HG03439 (cell line): ENCODE data around the gene SSBP2.
"Not testable (repeated sequence)": the region's sequence is repeated elsewhere in the genome, so short reads cannot be mapped to it uniquely, and the experiment has no call there.

ENCODE experiments used
- ATAC-seq: cut with Tn5 transposase; IDR thresholded peaks from one replicate; pipeline ENCODE4 v1.9.1; 2021; ENCODE audit warnings: mild to moderate bottlenecking, moderate library complexity; ENCODE audit not compliant: unreplicated experiment

SSBP2 gene

DNA sequence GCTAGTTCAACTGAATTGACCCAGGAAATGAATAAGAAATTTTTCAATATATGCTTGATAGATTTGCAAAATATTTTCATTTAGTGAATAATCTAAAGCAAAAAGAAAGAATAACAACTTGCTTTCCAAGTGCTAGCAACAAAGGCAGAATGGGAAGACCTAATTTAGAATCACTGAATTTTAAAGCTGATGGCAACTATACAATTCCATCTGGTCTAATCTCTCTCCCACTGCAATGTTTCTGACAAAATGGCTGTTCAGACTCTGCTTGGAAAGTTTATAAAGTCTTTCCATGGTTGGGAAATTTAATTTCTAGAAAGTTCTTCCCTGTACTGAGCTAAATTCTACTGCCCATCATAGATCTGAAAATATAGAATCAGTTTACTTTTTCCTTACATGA is 281.2 kb downstream of the SSBP2 start:
- no peak for ATAC-seq

DNA sequence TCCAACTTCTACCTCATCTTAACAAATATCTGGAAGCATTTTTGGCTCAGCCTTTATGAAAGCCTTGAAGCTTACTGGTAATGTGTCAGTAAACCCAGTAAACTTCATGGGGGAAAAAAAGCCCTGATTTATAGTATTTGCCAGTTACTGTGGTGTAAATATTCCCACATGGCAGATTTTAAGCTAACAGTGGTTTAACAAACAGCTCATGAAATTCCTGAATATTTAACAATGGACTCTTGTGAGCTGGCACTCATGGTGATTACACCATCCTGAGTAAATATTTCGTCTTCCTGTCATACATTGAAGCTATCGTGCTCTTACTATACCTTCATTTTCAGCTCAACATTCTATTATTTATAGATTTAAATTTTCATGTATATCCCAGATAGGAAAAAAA is 300.0 kb downstream of the SSBP2 start:
- ATAC-seq: no peak

DNA sequence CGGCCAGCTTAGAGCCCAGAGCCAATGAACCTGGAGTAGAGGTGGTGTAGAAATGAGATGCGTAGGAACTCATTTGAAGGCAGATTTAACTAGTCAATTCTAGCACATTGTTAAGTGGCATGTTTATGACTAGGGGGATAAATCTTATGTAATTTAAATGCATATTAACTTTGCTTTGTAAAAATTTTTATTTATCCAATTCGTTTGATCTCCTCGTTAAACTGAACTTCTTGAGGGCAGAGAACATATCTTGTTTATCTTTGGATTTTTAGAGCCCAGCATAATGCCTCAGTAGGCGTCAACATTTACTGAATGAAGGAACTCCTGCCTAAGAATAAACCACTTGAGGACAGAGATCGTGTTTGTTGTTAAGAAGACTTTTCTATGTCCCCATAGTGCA is 315.9 kb downstream of the SSBP2 start:
- ATAC-seq: no peak

DNA sequence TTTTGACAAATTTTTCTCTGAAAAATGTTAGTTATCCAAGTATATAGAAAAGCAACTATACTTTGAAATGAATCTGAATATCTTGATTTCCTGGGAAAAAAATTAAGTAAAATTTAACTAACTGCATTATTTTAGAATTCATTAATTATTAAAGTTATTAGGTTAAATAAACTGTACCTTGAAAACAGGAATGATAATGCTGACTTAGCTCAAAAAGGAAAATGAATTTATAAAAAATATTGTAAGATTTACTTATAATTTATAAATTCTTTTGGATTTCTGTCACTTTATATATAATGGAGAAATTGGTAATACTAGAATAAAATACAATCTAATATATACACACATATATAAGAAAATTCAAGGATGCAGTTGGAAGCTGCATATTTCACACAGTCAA is 320.9 kb downstream of the SSBP2 start:
- no peak for ATAC-seq

DNA sequence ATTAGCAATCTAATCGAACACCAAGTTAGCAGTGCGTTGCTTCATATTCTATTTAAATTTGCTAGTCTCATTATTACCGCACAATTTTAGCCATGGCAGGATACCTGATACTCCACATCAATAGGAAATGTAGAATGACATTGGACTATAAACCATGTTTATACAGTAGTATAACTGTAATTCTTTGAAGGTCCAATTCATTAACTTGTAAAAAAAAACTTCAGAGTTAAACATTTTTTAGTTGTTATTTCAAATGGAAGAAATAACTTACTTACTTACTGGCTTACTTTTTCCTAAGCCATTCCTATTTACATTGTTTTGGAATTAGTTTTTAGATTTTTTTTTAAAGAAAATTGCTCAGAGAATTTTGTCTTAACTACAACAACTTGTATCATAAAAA is 321.5 kb downstream of the SSBP2 start:
- ATAC-seq: no peak

DNA sequence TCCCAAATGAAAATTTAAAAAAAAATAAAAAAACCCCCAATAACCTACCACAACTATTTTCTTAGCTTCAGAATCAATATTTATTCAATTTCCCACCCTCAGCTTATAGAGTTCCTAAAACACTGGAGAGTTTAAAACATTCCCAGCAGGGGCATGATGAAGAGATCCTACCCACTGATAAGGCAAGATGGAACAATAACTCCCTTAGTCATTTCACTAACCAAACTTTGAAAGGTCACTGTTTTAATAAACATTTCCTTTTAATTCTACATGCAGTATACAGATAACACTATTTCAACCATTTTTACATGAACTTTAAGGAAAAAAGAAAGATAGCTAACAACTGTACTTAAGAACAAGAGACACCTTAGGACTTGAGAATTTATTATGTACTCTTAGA is 322.0 kb downstream of the SSBP2 start:
- ATAC-seq: no peak

DNA sequence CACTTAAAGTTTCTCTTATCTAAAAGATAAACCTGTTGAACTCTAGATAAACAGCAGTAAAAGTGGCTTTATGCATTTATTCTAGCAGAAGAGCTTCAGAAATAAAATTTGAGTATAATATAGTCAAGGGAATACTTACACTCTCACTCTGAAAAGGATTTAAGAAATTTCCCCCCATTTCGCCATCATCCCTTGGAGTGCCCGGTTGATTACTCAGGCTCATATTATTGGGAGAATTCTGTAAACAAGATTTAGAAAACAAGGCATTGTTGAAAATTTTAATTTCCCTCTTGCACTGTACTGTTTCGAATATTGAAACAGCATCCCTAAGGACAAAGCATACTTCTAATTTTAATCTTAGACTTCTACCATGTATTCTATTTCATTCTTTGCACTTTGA is 322.5 kb downstream of the SSBP2 start:
- no peak for ATAC-seq

DNA sequence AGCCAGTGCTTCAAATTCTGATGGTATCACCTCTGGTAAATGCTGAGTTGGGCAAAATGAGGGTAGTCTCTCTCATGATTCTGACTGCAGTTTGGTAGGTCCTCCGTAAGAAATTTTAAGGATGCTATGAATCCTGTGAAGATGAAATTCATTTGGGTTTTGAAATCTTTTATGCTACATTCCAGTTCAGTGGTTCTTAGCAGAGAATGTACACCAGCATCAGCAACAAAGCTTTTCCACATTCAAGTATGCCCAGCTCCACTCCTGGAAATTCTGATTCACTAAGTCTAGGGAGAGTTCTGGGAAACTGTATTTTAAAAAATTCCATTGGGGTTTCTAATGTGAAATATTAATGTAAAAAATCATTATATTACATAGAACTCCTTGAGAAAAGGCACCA is 323.3 kb downstream of the SSBP2 start:
- ATAC-seq: no peak

DNA sequence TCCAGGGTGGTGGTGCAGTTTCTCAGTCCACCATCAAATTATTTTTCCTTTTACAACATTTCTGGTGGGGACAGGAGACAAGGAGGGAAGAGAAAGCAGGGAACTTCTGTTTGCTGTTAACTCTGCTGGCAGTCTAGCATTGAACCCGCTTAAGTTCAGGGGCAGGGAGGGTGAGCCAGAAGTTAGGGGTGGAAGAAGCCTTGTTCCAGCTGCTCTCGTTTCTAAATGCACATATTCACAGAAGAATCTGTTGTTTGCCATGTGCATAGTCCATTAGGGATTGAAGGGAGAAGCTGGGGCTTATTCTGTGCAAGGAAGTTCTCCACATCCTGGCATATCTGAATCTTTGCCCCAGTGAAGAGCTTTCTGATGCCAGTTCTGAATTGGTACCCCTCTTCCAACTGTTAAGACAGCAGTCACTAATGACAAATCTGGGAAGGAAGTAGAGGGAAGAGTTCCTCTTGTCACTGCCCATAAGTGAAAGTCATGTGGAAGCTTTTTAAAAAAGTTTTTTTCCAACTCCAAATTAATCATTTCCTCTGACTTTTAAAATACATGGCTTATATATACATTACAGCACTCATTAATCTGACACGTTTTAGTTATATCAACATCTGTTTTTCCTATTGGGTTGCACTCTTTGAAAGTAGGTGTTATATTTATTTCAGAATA is 324.4 kb downstream of the SSBP2 start:
- ATAC-seq: no peak

DNA sequence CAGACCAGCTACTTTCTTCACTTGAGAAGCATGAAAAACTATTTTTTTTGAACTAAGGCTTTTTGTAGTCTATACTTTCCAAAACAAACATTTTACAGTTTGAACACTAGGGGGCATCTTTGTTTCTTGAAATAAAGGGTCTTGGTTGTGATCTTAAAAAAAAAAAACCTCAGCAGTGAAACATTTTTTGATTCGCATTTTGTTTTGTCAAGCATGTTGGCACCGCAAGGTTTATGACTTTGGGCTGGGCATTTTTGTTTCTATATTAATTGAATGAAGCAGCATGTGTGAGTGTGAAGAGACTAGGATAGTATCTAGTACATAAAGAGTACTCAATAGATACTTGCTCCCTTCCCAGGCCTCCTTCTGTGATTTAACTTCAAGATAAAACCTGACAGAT is 325.3 kb downstream of the SSBP2 start:
- ATAC-seq: no peak

DNA sequence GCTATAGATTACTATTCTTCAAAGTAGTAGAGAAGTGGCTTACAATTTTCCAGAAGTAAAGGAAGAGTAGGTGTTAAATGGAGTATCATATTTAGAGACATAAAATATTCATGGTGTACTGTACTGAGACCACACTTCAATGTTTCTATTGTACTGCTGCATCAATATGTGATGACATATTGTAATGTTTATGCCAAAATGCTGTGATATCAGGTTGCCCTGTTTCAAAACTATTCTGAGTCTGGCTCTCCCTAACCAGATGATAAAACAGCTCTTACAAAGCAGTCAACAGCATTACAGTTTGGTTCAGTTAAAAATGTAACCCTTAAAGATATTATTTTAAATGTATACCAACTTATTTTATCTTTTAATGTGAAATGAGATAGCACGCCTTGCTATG is 326.2 kb downstream of the SSBP2 start:
- no peak for ATAC-seq

DNA sequence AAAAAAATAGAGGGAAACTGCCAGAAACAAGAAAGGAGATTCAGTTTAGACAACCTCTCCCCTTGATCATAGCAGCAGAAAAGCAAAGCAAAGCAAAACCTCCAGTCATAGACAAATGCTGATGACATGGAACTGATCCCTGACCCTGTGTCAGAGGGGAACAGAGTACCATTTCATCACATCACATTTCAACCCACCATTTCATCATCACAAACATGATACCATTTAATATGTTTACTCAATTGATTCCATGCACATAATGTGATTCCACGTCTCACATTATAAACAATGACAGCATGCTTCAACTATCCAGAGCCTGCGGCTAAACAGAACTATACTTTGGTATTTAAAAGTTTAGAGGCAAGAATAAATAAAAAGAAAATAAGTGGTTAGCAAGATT is 328.2 kb downstream of the SSBP2 start:
- ATAC-seq: no peak

DNA sequence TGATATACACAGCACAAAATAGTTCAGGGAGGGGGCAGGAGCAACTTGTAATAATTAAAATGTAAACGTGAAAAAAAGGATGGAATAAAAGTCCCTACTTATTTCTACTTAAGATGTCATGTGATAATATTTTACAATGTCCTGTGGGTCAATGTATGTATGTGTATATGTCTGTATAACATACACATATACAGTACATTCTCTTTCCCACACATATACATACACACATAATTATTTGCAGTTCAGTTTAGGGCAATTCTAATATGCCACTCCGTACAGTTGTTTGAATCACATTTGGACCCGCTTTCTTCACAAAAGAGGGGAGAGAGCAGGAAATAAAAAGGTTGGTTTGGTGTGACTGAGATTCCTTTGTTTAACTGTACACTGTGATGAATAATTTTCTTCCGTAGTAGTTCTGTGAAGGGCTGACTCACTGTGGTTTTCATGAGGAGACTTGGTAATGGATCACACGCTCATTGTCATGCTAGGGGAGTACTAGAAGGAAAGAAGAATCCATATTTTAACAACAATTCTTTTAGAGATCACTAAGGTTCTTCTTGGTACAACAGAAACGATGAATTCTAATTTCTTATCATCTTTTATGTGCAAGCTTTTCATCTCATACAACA is 330.7 kb downstream of the SSBP2 start:
- no peak for ATAC-seq

DNA sequence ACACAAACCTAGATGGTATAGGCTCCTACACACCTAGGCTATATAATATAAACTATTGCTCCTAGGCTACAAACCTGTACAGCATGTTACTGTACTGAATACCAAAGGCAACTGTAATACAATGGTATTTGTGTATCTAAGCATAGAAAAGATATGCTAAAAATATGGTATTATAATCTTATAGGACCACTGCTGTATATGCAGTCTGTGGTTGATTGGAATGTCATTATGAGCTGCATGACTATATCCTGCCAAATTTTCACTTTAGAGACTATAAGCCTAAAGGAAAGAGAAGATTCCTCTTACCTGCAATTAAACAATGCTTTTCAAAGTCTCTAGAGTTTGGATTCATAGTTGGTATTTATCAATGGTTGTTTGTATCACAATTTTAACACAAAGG is 332.3 kb downstream of the SSBP2 start:
- ATAC-seq: no peak

DNA sequence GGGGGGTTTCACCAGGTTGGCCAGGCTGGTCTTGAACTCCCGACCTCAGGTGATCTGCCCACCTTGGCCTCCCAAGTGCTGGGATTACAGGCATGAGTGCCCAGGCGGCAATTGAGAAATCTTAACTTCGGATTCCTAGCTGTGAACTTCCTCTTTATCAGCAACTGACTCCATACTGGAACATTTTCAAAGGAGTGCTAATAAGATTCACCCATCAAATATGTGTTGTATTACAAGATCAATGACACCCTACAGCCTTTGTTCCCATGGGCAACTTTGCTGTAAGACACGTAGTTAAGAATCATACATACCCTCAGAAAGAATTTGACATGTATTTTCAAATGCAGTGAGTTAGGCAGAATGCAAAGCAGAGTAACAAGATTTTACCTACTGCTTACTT is 333.8 kb downstream of the SSBP2 start:
- ATAC-seq: no peak

DNA sequence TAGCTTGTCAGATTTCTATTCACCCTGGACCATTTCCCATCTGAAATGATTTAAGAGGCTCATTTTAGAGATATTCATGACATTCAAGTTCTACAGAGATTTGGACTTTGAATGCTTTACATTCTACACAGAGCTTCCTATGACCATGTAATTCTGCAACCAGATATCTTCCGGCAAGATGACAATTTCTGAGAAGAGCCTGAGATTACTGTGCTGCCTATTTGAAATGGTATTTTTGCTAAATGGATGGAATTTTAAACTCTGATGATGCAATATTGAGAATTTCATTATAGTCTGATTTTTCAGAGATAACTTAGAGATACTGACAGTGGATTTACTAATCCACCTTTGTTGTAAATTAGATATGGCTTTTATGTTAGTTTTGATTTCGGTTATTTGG is 341.0 kb downstream of the SSBP2 start:
- ATAC-seq: no peak

DNA sequence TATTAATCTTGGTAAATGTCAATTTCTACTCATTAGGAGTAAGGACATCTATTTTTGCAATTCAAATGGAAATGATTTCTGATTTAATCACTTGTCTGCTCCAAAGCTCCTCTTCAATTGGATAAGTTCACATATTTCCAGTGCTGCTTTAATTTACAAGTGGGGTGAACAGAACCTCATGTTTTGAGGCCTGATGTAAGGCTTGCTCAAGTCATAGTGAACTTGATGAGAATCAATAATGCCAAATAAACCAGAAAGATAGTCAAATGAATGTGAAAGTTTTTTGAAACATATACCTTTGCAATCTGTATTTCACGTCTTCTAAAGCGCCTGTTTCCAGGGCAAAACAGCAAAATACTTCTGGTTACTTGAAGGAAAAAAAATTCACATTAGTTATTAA is 341.5 kb downstream of the SSBP2 start:
- no peak for ATAC-seq

DNA sequence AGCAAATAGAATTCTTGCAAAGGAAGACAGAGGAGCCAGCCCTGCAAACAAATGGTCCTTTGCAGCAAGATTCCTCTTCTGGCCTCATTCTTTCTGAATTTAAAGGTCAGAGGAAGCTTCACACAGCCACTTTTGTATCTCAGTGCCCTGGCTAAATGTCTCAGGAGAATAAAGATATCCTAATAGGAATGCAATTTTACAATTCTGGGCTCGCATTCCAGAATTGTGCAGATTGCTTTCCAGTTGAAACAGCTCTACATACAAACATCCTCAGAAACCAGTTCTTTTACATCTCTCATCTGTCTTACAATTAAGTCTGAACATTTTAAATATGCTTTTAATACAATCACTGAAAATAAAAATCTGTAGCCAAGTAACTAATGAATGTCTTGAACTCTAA is 342.4 kb downstream of the SSBP2 start:
- ATAC-seq: no peak

DNA sequence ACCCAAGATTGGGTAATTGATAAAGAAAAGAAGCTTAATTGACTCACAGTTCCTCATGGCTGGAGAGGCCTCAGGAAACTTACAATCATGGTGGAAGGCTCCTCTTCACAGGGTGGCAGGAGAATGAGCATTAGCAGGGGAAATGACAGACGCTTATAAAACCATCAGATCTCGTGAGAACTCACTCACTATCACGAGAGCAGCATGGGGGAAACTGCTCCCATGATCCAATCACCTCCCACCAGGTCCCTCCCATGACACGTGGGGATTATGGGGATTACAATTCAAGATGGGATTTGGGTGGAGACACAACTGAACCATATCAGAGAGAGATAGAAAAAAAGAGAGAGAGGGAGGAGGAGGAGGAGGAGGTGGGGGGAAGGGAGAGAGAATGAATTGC is 343.1 kb downstream of the SSBP2 start:
- ATAC-seq: not testable (repeated sequence)

DNA sequence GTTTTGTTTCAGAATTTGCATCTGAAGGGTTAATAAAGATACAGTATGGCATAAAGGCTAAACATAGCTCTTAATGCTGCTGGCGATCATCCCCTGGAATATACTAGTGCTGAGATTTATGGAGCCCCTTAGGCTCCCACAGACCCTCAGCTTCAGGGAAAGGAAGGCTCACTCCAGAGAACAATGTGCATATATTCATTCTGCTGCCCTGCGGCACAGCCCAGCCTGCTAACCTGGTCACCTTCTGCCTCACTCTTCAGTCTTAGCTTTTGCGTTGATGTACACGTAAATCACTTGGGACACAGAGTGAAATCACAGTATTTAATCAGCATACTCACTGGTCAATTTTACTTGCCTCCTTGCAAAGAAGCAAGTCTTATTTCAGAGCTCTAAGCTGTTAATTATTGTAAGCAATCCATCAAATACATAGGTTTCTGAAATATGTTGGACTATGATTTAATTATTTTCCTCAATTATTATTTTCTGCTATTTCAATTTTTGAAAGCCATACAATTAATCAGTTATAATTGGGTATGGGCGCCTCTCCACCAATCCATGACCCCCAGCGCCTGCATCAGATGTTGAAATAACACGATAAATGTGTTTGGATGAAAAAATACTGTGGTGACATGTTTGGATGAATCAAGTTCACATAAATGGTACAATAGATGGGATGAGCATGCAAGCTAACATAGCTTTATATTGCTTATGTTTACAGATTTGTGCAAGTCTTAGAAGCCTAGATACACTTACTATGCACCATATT is 345.6 kb downstream of the SSBP2 start:
- no peak for ATAC-seq

DNA sequence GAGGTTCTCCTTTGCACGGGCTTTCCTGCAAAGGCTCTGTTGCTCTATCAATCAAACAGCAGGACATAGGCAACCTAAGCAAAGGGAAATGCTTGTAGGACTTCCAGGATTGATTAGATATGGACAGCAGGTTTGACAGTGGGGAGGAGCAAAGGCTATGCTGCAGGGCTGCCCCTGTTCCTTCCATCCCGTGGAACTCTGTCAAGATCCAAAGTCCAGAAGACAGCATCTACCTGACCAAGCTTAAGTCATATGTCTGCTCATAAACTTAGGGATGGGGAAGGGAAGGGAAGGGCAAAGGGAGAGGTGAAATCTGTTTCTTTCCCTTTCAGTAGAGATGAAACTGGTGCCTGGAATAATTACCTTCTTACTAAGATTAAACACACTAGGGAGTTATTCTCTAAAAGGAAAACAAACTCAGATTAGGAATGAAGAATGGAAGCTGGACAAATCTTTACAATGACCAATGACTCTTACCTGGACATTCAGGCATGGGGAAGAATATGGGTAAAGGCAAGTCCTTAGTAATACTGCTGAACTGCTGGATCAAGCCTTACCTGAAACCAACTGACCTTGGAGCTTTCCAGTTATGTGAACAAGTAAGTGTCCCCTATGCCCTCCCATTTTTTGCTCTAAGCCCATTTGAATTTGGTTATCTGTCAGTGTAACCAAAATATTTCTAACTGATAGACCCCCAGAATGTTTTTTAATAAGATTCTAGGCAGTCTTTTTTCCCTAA is 348.5 kb downstream of the SSBP2 start:
- no peak for ATAC-seq

DNA sequence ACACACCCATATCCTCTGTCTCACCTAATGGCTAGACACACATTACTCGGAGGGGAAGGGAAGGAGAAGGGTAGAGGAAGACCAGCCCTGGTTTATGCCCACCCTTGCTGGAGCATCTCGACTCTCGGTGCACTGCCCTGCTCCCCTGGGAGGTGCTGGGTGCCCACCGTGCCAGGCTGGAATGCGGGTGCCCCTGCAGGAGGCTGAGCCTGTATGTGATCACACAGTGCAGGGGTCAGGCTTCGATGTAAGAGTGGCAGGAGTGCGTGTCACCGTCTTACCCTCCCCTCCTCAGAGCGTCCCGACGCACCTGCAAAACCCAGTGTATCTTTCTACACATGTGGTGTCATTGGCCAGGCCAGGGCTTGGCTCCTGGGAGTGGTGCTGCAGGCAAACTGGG is 349.6 kb downstream of the SSBP2 start:
- ATAC-seq: no peak
